ENCODE results near the gene ICOSLG. TPM values are rescaled to one million over a fixed set of nuclear protein-coding genes. Genes with fewer than 3 reads are reported as not detected.
A peak's percentile ranks its signal among the peaks of the same experiment; 100 is the strongest.
"Not testable (repeated sequence)": the region's sequence is repeated elsewhere in the genome, so short reads cannot be mapped to it uniquely, and the experiment has no call there.

ICOSLG gene
- polyA plus RNA-seq, 1 donor (not counting 4 experiments of a cell fraction or from before 2014, with no cell fraction given) = 1.8 TPM

- H3K9me1 ChIP-seq (ENCODE audit: control insufficient read depth, extremely low read depth, insufficient read depth, low read length); dilution Hi-C loops (cut with MboI; ENCODE audit: extremely low pct_ligation_motif_present, low sequenced_read_pairs); H3K4me1 ChIP-seq (ENCODE audit: control insufficient read depth, extremely low read depth, insufficient read depth, low read length); H3K27ac ChIP-seq (ENCODE audit: control insufficient read depth, insufficient read depth, low read length); H2AFZ ChIP-seq (ENCODE audit: control insufficient read depth, low read length); H3K36me3 ChIP-seq (ENCODE audit: control insufficient read depth in 2 of 2, extremely low read depth in 1 of 2, insufficient read depth in 2 of 2, low read length in 2 of 2); H4K20me1 ChIP-seq (ENCODE audit: control insufficient read depth, extremely low read depth, insufficient read depth, low read length); H3K27me3 ChIP-seq (ENCODE audit: control insufficient read depth, extremely low read depth, insufficient read depth, low read length); DNase-seq (ENCODE audit: low read depth, low spot score); H3K9ac ChIP-seq (ENCODE audit: control insufficient read depth, extremely low read depth, insufficient read depth, low read length); H3K4me2 ChIP-seq (ENCODE audit: control insufficient read depth, extremely low read depth, insufficient read depth, low read depth, low read length); H3K79me2 ChIP-seq (ENCODE audit: control insufficient read depth, insufficient read depth, low read length); H3K9me3 ChIP-seq (ENCODE audit: control insufficient read depth, low read depth, low read length); H3K4me3 ChIP-seq (ENCODE audit: control insufficient read depth in 2 of 3, extremely low read depth in 1 of 3, insufficient read depth in 2 of 3, low read depth in 1 of 3, low read length in 3 of 3): not testable (repeated sequence)
- peak; percentile 46 for FAIRE-seq
Measured at GRCh38 chr21:44241281-44241680, 538 bp upstream of the ICOSLG start.

- H2AFZ ChIP-seq (ENCODE audit: control insufficient read depth, low read length); FAIRE-seq; H3K9me3 ChIP-seq (ENCODE audit: control insufficient read depth, low read depth, low read length); H3K4me3 ChIP-seq (ENCODE audit: control insufficient read depth in 2 of 3, extremely low read depth in 1 of 3, insufficient read depth in 2 of 3, low read depth in 1 of 3, low read length in 3 of 3); H3K9me1 ChIP-seq (ENCODE audit: control insufficient read depth, extremely low read depth, insufficient read depth, low read length); H4K20me1 ChIP-seq (ENCODE audit: control insufficient read depth, extremely low read depth, insufficient read depth, low read length); H3K4me2 ChIP-seq (ENCODE audit: control insufficient read depth, extremely low read depth, insufficient read depth, low read depth, low read length); H3K27ac ChIP-seq (ENCODE audit: control insufficient read depth, insufficient read depth, low read length); H3K36me3 ChIP-seq (ENCODE audit: control insufficient read depth in 2 of 2, extremely low read depth in 1 of 2, insufficient read depth in 2 of 2, low read length in 2 of 2); dilution Hi-C loops (cut with MboI; ENCODE audit: extremely low pct_ligation_motif_present, low sequenced_read_pairs); H3K4me1 ChIP-seq (ENCODE audit: control insufficient read depth, extremely low read depth, insufficient read depth, low read length); H3K27me3 ChIP-seq (ENCODE audit: control insufficient read depth, extremely low read depth, insufficient read depth, low read length); DNase-seq (ENCODE audit: low read depth, low spot score); H3K9ac ChIP-seq (ENCODE audit: control insufficient read depth, extremely low read depth, insufficient read depth, low read length); H3K79me2 ChIP-seq (ENCODE audit: control insufficient read depth, insufficient read depth, low read length): not testable (repeated sequence)
Measured at GRCh38 chr21:44240353-44240752, 390 bp downstream of the ICOSLG start.

GRCh38 chr21:44229561-44229960 is 11.2 kb downstream of the ICOSLG start:
- H3K36me3 ChIP-seq (ENCODE audit: control insufficient read depth in 2 of 2, extremely low read depth in 1 of 2, insufficient read depth in 2 of 2, low read length in 2 of 2); H3K4me3 ChIP-seq (ENCODE audit: control insufficient read depth in 2 of 3, extremely low read depth in 1 of 3, insufficient read depth in 2 of 3, low read depth in 1 of 3, low read length in 3 of 3); FAIRE-seq; H3K9me3 ChIP-seq (ENCODE audit: control insufficient read depth, low read depth, low read length); H3K79me2 ChIP-seq (ENCODE audit: control insufficient read depth, insufficient read depth, low read length); H3K27ac ChIP-seq (ENCODE audit: control insufficient read depth, insufficient read depth, low read length); H3K27me3 ChIP-seq (ENCODE audit: control insufficient read depth, extremely low read depth, insufficient read depth, low read length); H4K20me1 ChIP-seq (ENCODE audit: control insufficient read depth, extremely low read depth, insufficient read depth, low read length); H3K4me1 ChIP-seq (ENCODE audit: control insufficient read depth, extremely low read depth, insufficient read depth, low read length); DNase-seq (ENCODE audit: low read depth, low spot score); H3K9me1 ChIP-seq (ENCODE audit: control insufficient read depth, extremely low read depth, insufficient read depth, low read length); H3K9ac ChIP-seq (ENCODE audit: control insufficient read depth, extremely low read depth, insufficient read depth, low read length); H3K4me2 ChIP-seq (ENCODE audit: control insufficient read depth, extremely low read depth, insufficient read depth, low read depth, low read length); H2AFZ ChIP-seq (ENCODE audit: control insufficient read depth, low read length); dilution Hi-C loops (cut with MboI; ENCODE audit: extremely low pct_ligation_motif_present, low sequenced_read_pairs): not testable (repeated sequence)

GRCh38 chr21:44228109-44228508 is 12.6 kb downstream of the ICOSLG start:
- H3K4me3 ChIP-seq (ENCODE audit: control insufficient read depth in 2 of 3, extremely low read depth in 1 of 3, insufficient read depth in 2 of 3, low read depth in 1 of 3, low read length in 3 of 3); H3K9me1 ChIP-seq (ENCODE audit: control insufficient read depth, extremely low read depth, insufficient read depth, low read length); H3K9me3 ChIP-seq (ENCODE audit: control insufficient read depth, low read depth, low read length); H3K79me2 ChIP-seq (ENCODE audit: control insufficient read depth, insufficient read depth, low read length); H3K36me3 ChIP-seq (ENCODE audit: control insufficient read depth in 2 of 2, extremely low read depth in 1 of 2, insufficient read depth in 2 of 2, low read length in 2 of 2); H2AFZ ChIP-seq (ENCODE audit: control insufficient read depth, low read length); H4K20me1 ChIP-seq (ENCODE audit: control insufficient read depth, extremely low read depth, insufficient read depth, low read length); H3K27me3 ChIP-seq (ENCODE audit: control insufficient read depth, extremely low read depth, insufficient read depth, low read length); H3K4me1 ChIP-seq (ENCODE audit: control insufficient read depth, extremely low read depth, insufficient read depth, low read length); dilution Hi-C loops (cut with MboI; ENCODE audit: extremely low pct_ligation_motif_present, low sequenced_read_pairs); DNase-seq (ENCODE audit: low read depth, low spot score); H3K9ac ChIP-seq (ENCODE audit: control insufficient read depth, extremely low read depth, insufficient read depth, low read length); FAIRE-seq; H3K27ac ChIP-seq (ENCODE audit: control insufficient read depth, insufficient read depth, low read length); H3K4me2 ChIP-seq (ENCODE audit: control insufficient read depth, extremely low read depth, insufficient read depth, low read depth, low read length): not testable (repeated sequence)

GRCh38 chr21:44227614-44228013 is 13.1 kb downstream of the ICOSLG start:
- H3K9me1 ChIP-seq (ENCODE audit: control insufficient read depth, extremely low read depth, insufficient read depth, low read length); H3K4me1 ChIP-seq (ENCODE audit: control insufficient read depth, extremely low read depth, insufficient read depth, low read length); H2AFZ ChIP-seq (ENCODE audit: control insufficient read depth, low read length); H3K4me3 ChIP-seq (ENCODE audit: control insufficient read depth in 2 of 3, extremely low read depth in 1 of 3, insufficient read depth in 2 of 3, low read depth in 1 of 3, low read length in 3 of 3); H3K27me3 ChIP-seq (ENCODE audit: control insufficient read depth, extremely low read depth, insufficient read depth, low read length); dilution Hi-C loops (cut with MboI; ENCODE audit: extremely low pct_ligation_motif_present, low sequenced_read_pairs); H3K4me2 ChIP-seq (ENCODE audit: control insufficient read depth, extremely low read depth, insufficient read depth, low read depth, low read length); FAIRE-seq; H3K9ac ChIP-seq (ENCODE audit: control insufficient read depth, extremely low read depth, insufficient read depth, low read length); H3K27ac ChIP-seq (ENCODE audit: control insufficient read depth, insufficient read depth, low read length); H4K20me1 ChIP-seq (ENCODE audit: control insufficient read depth, extremely low read depth, insufficient read depth, low read length); H3K79me2 ChIP-seq (ENCODE audit: control insufficient read depth, insufficient read depth, low read length); H3K36me3 ChIP-seq (ENCODE audit: control insufficient read depth in 2 of 2, extremely low read depth in 1 of 2, insufficient read depth in 2 of 2, low read length in 2 of 2); H3K9me3 ChIP-seq (ENCODE audit: control insufficient read depth, low read depth, low read length); DNase-seq (ENCODE audit: low read depth, low spot score): not testable (repeated sequence)

Data from keratinocyte (primary cell).